Measurements from ENCODE around the gene CDK2AP2. TPM values are rescaled to one million over a fixed set of nuclear protein-coding genes. Genes with fewer than 3 reads are reported as not detected.
A peak's percentile ranks its signal among the peaks of the same experiment; 100 is the strongest.

Gene CDK2AP2
- total and polyA plus RNA-seq, 2 donors (not counting 3 experiments of a cell fraction or from before 2014, with no cell fraction given) = 81.2 to 143 TPM

DNA sequence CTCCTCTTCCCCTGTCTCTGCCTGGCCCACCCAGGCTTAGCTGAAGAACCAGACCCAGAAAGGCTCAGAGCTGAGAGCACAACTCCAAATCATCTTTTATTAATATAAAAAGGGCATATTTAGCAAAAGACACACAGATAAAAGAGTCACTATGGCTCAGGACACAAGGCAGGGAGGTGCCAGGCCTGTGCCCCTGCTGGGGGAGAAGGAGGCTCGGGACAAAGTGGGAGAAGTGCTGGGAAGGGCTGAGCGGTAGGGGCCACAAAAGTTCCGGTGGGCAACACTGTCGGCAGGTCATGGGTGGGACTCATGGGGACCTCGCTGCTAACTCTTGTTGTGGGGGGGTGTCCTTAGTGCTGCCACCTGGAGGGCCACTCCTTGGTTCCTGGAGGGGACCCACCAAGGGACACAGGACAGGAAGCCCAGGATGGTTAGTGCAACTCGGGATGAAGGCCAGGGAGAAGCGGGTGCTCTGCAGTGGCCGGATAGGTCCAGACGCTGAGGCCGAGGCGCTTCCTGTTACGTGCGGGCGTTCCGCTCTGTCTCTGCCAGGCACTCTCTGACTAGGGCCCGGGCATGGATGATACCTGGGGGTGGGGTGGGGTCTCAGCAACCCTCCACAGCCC is 1.4 kb downstream of the CDK2AP2 start:
- no peak for DNase-seq (ENCODE audit: low read depth, low spot score)
- no peak overlapping the region for H3K4me3 ChIP-seq (replicated peaks in 1 of 3; ENCODE audit: insufficient read depth in 1 of 3, low read depth in 1 of 3, low read length in 3 of 3)
- CTCF ChIA-PET = interaction anchor here (0.7 to 2.3 kb wide), 4 partner anchors 55 to 155 kb away, joined by 3 to 20 read pairs (median 6); partner anchors contain the start of gene PPP1CA

More for the DNA sequence above, 1.4 kb downstream of the CDK2AP2 start:
- H3K4me2 ChIP-seq (ENCODE audit: insufficient read depth, low read length) = peak overlapping the region; percentile 58
- H3K9ac ChIP-seq (replicated peaks; ENCODE audit: extremely low read depth, insufficient read depth, low read length) = no peak overlapping the region
- no peaks in the 10 kb centered on the region for H3K9me3 ChIP-seq (replicated peaks; ENCODE audit: control insufficient read depth, insufficient read depth, low read length)
- intact Hi-C loops (cut with micrococcal nuclease) (loop anchor here (1.0 to 10.0 kb wide), 5 partner anchors 23 to 242 kb away; partner anchors contain the start of genes AIP, GRK2, PPP1CA and RPS6KB2), dilution Hi-C loops (cut with MboI; ENCODE audit: extremely low pct_ligation_motif_present, low sequenced_read_pairs) (no loop called here)
- no peaks in the 10 kb centered on the region for H3K27me3 ChIP-seq (ENCODE audit: control insufficient read depth in 2 of 2, insufficient read depth in 2 of 2, low read length in 2 of 2)
- no peak for FAIRE-seq
- H3K4me1 ChIP-seq (ENCODE audit: control insufficient read depth, extremely low read depth, insufficient read depth, low read length) = peaks cover 36% of the 10 kb centered on the region
- TF ChIP-seq FOS (IDR thresholded peaks at IDR 0.05; ENCODE audit: borderline replicate concordance, insufficient read depth, low read length) (no peak), POLR2AphosphoS5 (IDR thresholded peaks at IDR 0.05; ENCODE audit: insufficient read depth, low read depth, low read length) (no peak), GATA2 (IDR thresholded peaks at IDR 0.05; ENCODE audit: insufficient read depth, insufficient read length, low read depth, low read length) (no peak), JUN (IDR thresholded peaks at IDR 0.05; ENCODE audit: borderline replicate concordance, insufficient read depth, insufficient read length, low read depth) (no peak), POLR2A (IDR thresholded peaks at IDR 0.05; ENCODE audit: low read depth, low read length) (no peak)
- TF ChIP-seq, protein P1, sequence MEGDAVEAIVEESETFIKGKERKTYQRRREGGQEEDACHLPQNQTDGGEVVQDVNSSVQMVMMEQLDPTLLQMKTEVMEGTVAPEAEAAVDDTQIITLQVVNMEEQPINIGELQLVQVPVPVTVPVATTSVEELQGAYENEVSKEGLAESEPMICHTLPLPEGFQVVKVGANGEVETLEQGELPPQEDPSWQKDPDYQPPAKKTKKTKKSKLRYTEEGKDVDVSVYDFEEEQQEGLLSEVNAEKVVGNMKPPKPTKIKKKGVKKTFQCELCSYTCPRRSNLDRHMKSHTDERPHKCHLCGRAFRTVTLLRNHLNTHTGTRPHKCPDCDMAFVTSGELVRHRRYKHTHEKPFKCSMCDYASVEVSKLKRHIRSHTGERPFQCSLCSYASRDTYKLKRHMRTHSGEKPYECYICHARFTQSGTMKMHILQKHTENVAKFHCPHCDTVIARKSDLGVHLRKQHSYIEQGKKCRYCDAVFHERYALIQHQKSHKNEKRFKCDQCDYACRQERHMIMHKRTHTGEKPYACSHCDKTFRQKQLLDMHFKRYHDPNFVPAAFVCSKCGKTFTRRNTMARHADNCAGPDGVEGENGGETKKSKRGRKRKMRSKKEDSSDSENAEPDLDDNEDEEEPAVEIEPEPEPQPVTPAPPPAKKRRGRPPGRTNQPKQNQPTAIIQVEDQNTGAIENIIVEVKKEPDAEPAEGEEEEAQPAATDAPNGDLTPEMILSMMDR (IDR thresholded peaks at IDR 0.05; ENCODE audit: extremely low read depth in 1 of 2, insufficient read depth in 1 of 2, low read depth in 1 of 2, low read length in 2 of 2) = no peak
- TF ChIP-seq, protein P2, sequence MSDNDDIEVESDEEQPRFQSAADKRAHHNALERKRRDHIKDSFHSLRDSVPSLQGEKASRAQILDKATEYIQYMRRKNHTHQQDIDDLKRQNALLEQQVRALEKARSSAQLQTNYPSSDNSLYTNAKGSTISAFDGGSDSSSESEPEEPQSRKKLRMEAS (IDR thresholded peaks at IDR 0.05; ENCODE audit: insufficient read depth, insufficient read length) = no peak
- H3K79me2 ChIP-seq (ENCODE audit: control insufficient read depth, insufficient read depth, low read length) = peaks cover 11% of the 10 kb centered on the region
- H3K27ac ChIP-seq (ENCODE audit: insufficient read depth, low read depth, low read length) = peak overlapping the region; percentile 29
- no TSS peak for BruUV-seq (replicated peaks)
- no peak overlapping the region for H2AFZ ChIP-seq (ENCODE audit: low read depth, low read length)
- H3K9me1 ChIP-seq (replicated peaks; ENCODE audit: control insufficient read depth, extremely low read depth, insufficient read depth, low read length) = no peaks in the 10 kb centered on the region
- no peaks in the 10 kb centered on the region for H4K20me1 ChIP-seq (replicated peaks; ENCODE audit: control insufficient read depth, extremely low read depth, insufficient read depth, low read length)
- POLR2A ChIA-PET = no interaction called here
- peaks cover 0 to 4% of the 10 kb centered on the region in 2 experiments for H3K36me3 ChIP-seq (ENCODE audit: control insufficient read depth in 2 of 2, extremely low read depth in 1 of 2, insufficient read depth in 2 of 2, low read length in 2 of 2)

Measured in endothelial cell of umbilical vein (primary cell).